ENCODE data around the gene MYL6.
"Not testable (repeated sequence)": the region's sequence is repeated elsewhere in the genome, so short reads cannot be mapped to it uniquely, and the experiment has no call there.

The MYL6 gene

DNA sequence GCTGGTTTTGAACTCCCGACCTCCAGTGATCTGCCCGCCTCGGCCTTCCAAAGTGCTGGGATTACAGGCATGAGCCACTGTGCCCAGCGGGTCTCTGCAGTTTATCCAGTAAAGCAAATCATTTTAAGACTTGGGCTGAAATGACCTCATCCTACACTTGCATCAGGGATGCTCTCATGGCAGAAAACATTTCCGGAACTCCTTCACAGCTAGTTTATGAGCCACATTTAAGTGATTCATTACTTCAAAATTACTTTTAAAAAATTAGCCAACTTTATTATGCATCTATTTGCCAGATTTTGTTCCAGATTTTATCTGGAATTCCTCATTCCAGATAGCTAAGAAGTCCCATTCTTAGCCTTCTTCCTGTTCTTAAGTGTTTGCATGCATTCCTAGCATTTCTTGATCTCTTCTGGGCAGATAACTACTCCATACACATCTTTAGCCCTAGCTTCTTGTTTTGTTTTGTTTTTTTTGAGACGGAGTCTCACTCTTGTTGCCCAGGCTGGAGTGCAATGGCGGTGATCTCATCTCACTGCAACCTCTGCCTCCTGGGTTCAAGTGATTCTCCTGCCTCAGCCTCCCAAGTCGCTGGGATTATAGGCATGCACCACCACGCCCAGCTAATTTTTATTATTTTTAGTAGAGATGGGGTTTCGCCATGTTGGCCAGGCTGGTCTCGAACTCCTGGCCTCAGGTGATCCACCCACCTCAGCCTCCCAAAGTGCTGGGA lies 38.8 kb downstream of the MYL6 start:
- not testable (repeated sequence) for H3K36me3 ChIP-seq (ENCODE audit: insufficient read depth, low read length); H3K9ac ChIP-seq (ENCODE audit: low read depth, low read length); H3K4me1 ChIP-seq (ENCODE audit: insufficient read depth, low read length); H3K27ac ChIP-seq (ENCODE audit: low read depth, low read length); H3K27me3 ChIP-seq (ENCODE audit: insufficient read depth, low read length); H3K4me3 ChIP-seq (ENCODE audit: low read length); H3K9me3 ChIP-seq (ENCODE audit: insufficient read depth, low read depth, low read length)
- 90% methylated on average over 10 of the region's 11 CpGs for WGBS

DNA sequence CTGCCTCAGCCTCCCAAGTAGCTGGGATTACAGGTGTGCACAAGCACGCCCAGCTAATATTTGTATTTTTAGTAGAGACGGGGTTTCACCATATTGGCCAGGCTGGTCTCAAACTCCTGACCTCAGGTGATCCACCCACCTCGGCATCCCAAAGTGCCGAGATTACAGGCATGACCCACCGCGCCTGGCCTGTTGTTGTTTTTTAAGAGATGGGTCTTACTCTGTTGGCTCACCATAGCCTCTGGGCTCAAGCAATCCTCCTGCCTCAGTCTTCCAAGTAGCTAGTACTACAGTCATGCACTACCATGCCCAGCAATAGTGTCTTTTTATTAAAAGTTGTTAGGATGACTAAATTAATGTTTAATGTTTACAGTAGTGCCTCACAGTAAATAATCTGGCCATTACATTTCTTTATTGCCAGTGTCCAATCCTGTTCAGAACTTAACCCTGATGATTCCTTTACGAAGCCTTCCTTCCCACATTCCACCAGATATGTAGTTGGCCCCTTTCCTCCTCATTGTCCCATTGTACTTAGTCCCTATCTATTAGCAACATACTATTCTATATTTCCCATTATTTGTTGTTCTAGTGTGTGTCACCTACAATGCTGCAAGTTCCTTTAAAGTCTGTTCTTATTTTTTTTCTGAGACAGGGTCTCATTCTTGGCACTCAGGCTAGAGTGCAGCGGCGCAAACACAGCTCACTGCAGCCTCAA lies 39.9 kb downstream of the MYL6 start:
- no peaks in the 10 kb centered on the region for H3K27me3 ChIP-seq (ENCODE audit: insufficient read depth, low read length)
- WGBS, result 94% methylated on average over 9 of the region's 9 CpGs
- H3K9ac ChIP-seq (ENCODE audit: low read depth, low read length), result no peak overlapping the region
- H3K36me3 ChIP-seq (ENCODE audit: insufficient read depth, low read length), result no peaks in the 10 kb centered on the region
- H3K4me3 ChIP-seq (ENCODE audit: low read length), result no peak overlapping the region
- no peaks in the 10 kb centered on the region for H3K9me3 ChIP-seq (ENCODE audit: insufficient read depth, low read depth, low read length)
- H3K4me1 ChIP-seq (ENCODE audit: insufficient read depth, low read length), result peaks cover 4% of the 10 kb centered on the region; the same call in 1 of the 2 replicates
- H3K27ac ChIP-seq (ENCODE audit: low read depth, low read length), result no peak overlapping the region

- WGBS, result 70% methylated on average over 1 of the region's 1 CpG
- Histone ChIP-seq H3K36me3 (ENCODE audit: insufficient read depth, low read length) (no peaks in the 10 kb centered on the region), H3K9ac (ENCODE audit: low read depth, low read length) (no peak overlapping the region), H3K27ac (ENCODE audit: low read depth, low read length) (no peak overlapping the region), H3K4me1 (ENCODE audit: insufficient read depth, low read length) (peaks cover 4% of the 10 kb centered on the region; the same call in 1 of the 2 replicates), H3K4me3 (ENCODE audit: low read length) (no peak overlapping the region), H3K9me3 (ENCODE audit: insufficient read depth, low read depth, low read length) (no peaks in the 10 kb centered on the region), H3K27me3 (ENCODE audit: insufficient read depth, low read length) (no peaks in the 10 kb centered on the region)
These were observed 40.7 kb downstream of the MYL6 start for GRCh38 chr12:56198836-56199235.

DNA sequence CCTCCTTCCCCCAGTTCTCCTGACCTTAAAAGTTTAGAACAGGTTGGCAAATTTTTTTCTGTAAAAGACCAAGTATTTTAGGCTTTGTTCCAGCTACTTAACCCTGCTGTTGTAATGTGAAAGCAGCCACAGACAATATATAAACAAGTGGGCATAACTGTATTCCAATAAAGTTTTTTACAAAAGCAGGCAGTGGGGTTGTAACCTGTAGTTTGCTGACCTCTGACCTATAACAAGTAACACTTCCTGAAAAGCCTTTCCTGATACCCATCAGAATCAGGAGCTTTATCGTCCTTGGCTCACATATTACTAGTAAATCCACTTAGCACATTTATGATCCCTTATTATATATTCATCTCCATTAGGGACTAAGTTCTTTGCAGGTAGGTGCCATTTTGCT lies 44.2 kb downstream of the MYL6 start:
- Histone ChIP-seq H3K27me3 (ENCODE audit: insufficient read depth, low read length) (no peaks in the 10 kb centered on the region), H3K4me1 (ENCODE audit: insufficient read depth, low read length) (no peaks in the 10 kb centered on the region), H3K9me3 (ENCODE audit: insufficient read depth, low read depth, low read length) (no peaks in the 10 kb centered on the region), H3K4me3 (ENCODE audit: low read length) (no peak overlapping the region), H3K36me3 (ENCODE audit: insufficient read depth, low read length) (peaks cover 34% of the 10 kb centered on the region), H3K27ac (ENCODE audit: low read depth, low read length) (no peak overlapping the region), H3K9ac (ENCODE audit: low read depth, low read length) (no peak overlapping the region)
- 81% methylated on average over 1 of the region's 1 CpG for WGBS

GRCh38 chr12:56202838-56203237 lies 44.7 kb downstream of the MYL6 start:
- no peaks in the 10 kb centered on the region for H3K9me3 ChIP-seq (ENCODE audit: insufficient read depth, low read depth, low read length)
- no peak overlapping the region for H3K27ac ChIP-seq (ENCODE audit: low read depth, low read length)
- H3K9ac ChIP-seq (ENCODE audit: low read depth, low read length), result no peak overlapping the region
- no peaks in the 10 kb centered on the region for H3K27me3 ChIP-seq (ENCODE audit: insufficient read depth, low read length)
- H3K4me3 ChIP-seq (ENCODE audit: low read length), result no peak overlapping the region
- H3K4me1 ChIP-seq (ENCODE audit: insufficient read depth, low read length), result no peaks in the 10 kb centered on the region
- WGBS, result 93% methylated on average over 2 of the region's 2 CpGs
- peaks cover 38% of the 10 kb centered on the region for H3K36me3 ChIP-seq (ENCODE audit: insufficient read depth, low read length)

DNA sequence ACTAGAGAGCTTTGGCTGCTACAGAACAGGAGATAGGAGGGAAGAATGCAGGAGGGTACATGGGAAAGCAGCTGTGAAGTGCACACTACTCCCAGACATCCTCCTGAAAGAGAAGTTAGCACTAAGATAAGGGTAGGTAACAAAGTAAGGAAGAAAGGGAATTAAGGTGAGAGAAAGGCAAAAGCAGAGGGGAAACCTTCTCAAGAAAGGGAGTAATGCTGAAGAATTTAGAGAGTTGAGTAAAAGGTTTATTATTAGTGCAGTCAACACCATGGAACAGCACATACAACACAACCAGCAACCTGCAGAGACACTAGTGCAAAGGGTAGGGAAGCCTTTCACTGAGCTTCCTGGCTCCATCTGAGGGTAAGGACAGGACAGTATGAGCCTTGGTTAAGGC lies 46.1 kb downstream of the MYL6 start:
- no peak overlapping the region for H3K27ac ChIP-seq (ENCODE audit: low read depth, low read length)

GRCh38 chr12:56205445-56205844 lies 47.3 kb downstream of the MYL6 start:
- Histone ChIP-seq H3K9me3 (ENCODE audit: insufficient read depth, low read depth, low read length) (no peaks in the 10 kb centered on the region), H3K9ac (ENCODE audit: low read depth, low read length) (no peak overlapping the region), H3K27me3 (ENCODE audit: insufficient read depth, low read length) (no peaks in the 10 kb centered on the region), H3K36me3 (ENCODE audit: insufficient read depth, low read length) (peaks cover 55% of the 10 kb centered on the region), H3K27ac (ENCODE audit: low read depth, low read length) (no peak overlapping the region), H3K4me1 (ENCODE audit: insufficient read depth, low read length) (no peaks in the 10 kb centered on the region), H3K4me3 (ENCODE audit: low read length) (no peak overlapping the region)

More for the DNA sequence above, 46.1 kb downstream of the MYL6 start:
- Histone ChIP-seq H3K9me3 (ENCODE audit: insufficient read depth, low read depth, low read length) (no peaks in the 10 kb centered on the region), H3K36me3 (ENCODE audit: insufficient read depth, low read length) (peaks cover 46% of the 10 kb centered on the region), H3K4me3 (ENCODE audit: low read length) (no peak overlapping the region), H3K9ac (ENCODE audit: low read depth, low read length) (no peak overlapping the region), H3K27me3 (ENCODE audit: insufficient read depth, low read length) (no peaks in the 10 kb centered on the region), H3K4me1 (ENCODE audit: insufficient read depth, low read length) (no peaks in the 10 kb centered on the region)

GRCh38 chr12:56206452-56207166 lies 48.5 kb downstream of the MYL6 start:
- peaks cover 64% of the 10 kb centered on the region for H3K36me3 ChIP-seq (ENCODE audit: insufficient read depth, low read length)
- H3K4me3 ChIP-seq (ENCODE audit: low read length), result no peak overlapping the region
- 80% methylated on average over 14 of the region's 14 CpGs for WGBS
- H3K27ac ChIP-seq (ENCODE audit: low read depth, low read length), result no peak overlapping the region
- no peaks in the 10 kb centered on the region for H3K4me1 ChIP-seq (ENCODE audit: insufficient read depth, low read length)
- no peak overlapping the region for H3K9ac ChIP-seq (ENCODE audit: low read depth, low read length)
- no peaks in the 10 kb centered on the region for H3K9me3 ChIP-seq (ENCODE audit: insufficient read depth, low read depth, low read length)
- no peaks in the 10 kb centered on the region for H3K27me3 ChIP-seq (ENCODE audit: insufficient read depth, low read length)

- H3K4me1 ChIP-seq (ENCODE audit: insufficient read depth, low read length), result no peaks in the 10 kb centered on the region
- 93% methylated on average over 6 of the region's 6 CpGs for WGBS
- H3K9ac ChIP-seq (ENCODE audit: low read depth, low read length), result no peak overlapping the region
- no peaks in the 10 kb centered on the region for H3K9me3 ChIP-seq (ENCODE audit: insufficient read depth, low read depth, low read length)
- no peaks in the 10 kb centered on the region for H3K27me3 ChIP-seq (ENCODE audit: insufficient read depth, low read length)
- no peak overlapping the region for H3K27ac ChIP-seq (ENCODE audit: low read depth, low read length)
- H3K4me3 ChIP-seq (ENCODE audit: low read length), result no peak overlapping the region
- peaks cover 78% of the 10 kb centered on the region for H3K36me3 ChIP-seq (ENCODE audit: insufficient read depth, low read length)
These were observed 49.8 kb downstream of the MYL6 start for GRCh38 chr12:56208006-56208405.
